B cell (primary cell): ENCODE data around the gene IGF2BP1. TPM values are rescaled to one million over a fixed set of nuclear protein-coding genes. Genes with fewer than 3 reads are reported as not detected.

Source experiments
- ATAC-seq: fragments of 200-7000 bp; cut with Tn5 transposase; one replicate; pipeline ENCODE4 v1.10.0; 2021; ENCODE audit warnings: low read depth, mild to moderate bottlenecking, moderate number of reproducible peaks, moderate library complexity
- CTCF ChIA-PET: fragments of 350-600 bp; sonication (Branson Sonifier 250); formaldehyde crosslinking; loops from one replicate; lab custom pipeline; 2021; ENCODE audit warnings: antibody characterized with exemption, inconsistent platforms; lab: Charles Lee
- POLR2A ChIA-PET: fragments of 350-600 bp; sonication (Branson Sonifier 250); formaldehyde crosslinking; loops from one replicate; lab custom pipeline; 2021; ENCODE audit warnings: antibody characterized with exemption; lab: Charles Lee
- DNase-seq: peaks from one replicate; pipeline ENCODE4 v3.0.0; 2013
- H2AFZ ChIP-seq: 2 replicates; pipeline ENCODE4 v1.6.1; 2012; ENCODE audit warnings: mild to moderate bottlenecking, low read depth, low read length; ENCODE audit not compliant: insufficient read depth, poor library complexity, severe bottlenecking
- H3K27ac ChIP-seq, 2 donors: 1 replicate in 1 of 2; 2 replicates in 1 of 2; pipeline ENCODE4 v1.5.1; 2012 to 2013; ENCODE audit warnings: low read length in 2 of 2, mild to moderate bottlenecking in 2 of 2, moderate library complexity in 1 of 2
- H3K27me3 ChIP-seq, 4 experiments: fragments of 200-600 bp in 1 of 4; sonication (generic) in 1 of 4; replicated peaks in 1 of 4; 1 replicate in 2 of 4; 2 replicates in 2 of 4; pipeline versions ENCODE4 v1.6.1 to v1.7.0; 2013 to 2016; ENCODE audit warnings: low read length in 3 of 4, mild to moderate bottlenecking in 2 of 4, mixed read lengths in 1 of 4, moderate library complexity in 1 of 4; ENCODE audit not compliant: insufficient read depth in 4 of 4, control insufficient read depth in 3 of 4; ENCODE audit errors: control extremely low read depth in 1 of 4
- H3K36me3 ChIP-seq, 2 experiments: replicated peaks in 1 of 2; 1 replicate in 1 of 2; 2 replicates in 1 of 2; pipeline versions ENCODE4 v1.6.1 to v1.7.1; 2013; ENCODE audit warnings: low read length in 1 of 2; ENCODE audit not compliant: insufficient read depth in 2 of 2, control insufficient read depth in 1 of 2; ENCODE audit errors: control extremely low read depth in 1 of 2, extremely low read depth in 1 of 2
- H3K4me1 ChIP-seq, 2 donors: fragments of 200-600 bp in 1 of 2; sonication (generic) in 1 of 2; 1 replicate in 1 of 2; 2 replicates in 1 of 2; pipeline versions ENCODE4 v1.5.1 to v1.6.1; 2013 to 2017; ENCODE audit warnings: low read length in 2 of 2; ENCODE audit not compliant: control insufficient read depth in 2 of 2, insufficient read depth in 2 of 2
- H3K4me2 ChIP-seq: replicated peaks from 2 replicates; pipeline ENCODE3; 2012; ENCODE audit warnings: mild to moderate bottlenecking, low read depth, low read length; ENCODE audit not compliant: poor library complexity, severe bottlenecking
- H3K4me3 ChIP-seq, 5 experiments: fragments of 200-600 bp in 1 of 5; sonication (generic) in 1 of 5; 1 replicate in 3 of 5; 2 replicates in 2 of 5; pipeline versions ENCODE4 v1.5.1 to v1.7.0; 2011 to 2016; ENCODE audit warnings: low read length in 4 of 5, mild to moderate bottlenecking in 4 of 5, low read depth in 2 of 5, control low read depth in 1 of 5, moderate library complexity in 1 of 5; ENCODE audit not compliant: insufficient read depth in 1 of 5; ENCODE audit errors: control extremely low read depth in 1 of 5, extremely low read depth in 1 of 5
- H3K79me2 ChIP-seq: fragments of 200-600 bp; sonication (generic); one replicate; pipeline ENCODE4 v1.6.0; 2016; ENCODE audit warnings: low read length; ENCODE audit not compliant: control insufficient read depth, insufficient read depth
- H3K9ac ChIP-seq: fragments of 200-600 bp; sonication (generic); 2 replicates; pipeline ENCODE4 v1.6.1; 2017; ENCODE audit warnings: mild to moderate bottlenecking, low read length, moderate library complexity
- H3K9me3 ChIP-seq, 3 donors: one replicate each; pipeline versions ENCODE4 v1.6.1 to v1.7.1; 2013; ENCODE audit warnings: low read length in 2 of 3; ENCODE audit not compliant: control insufficient read depth in 2 of 3, insufficient read depth in 1 of 3; ENCODE audit errors: control extremely low read depth in 1 of 3
- H4K20me1 ChIP-seq: 2 replicates; pipeline ENCODE4 v1.6.0; 2012; ENCODE audit warnings: mild to moderate bottlenecking, low read length; ENCODE audit not compliant: insufficient read depth, control insufficient read depth, poor library complexity, severe bottlenecking
- H3K27ac Mint-ChIP-seq: one replicate; pipeline ENCODE4 v1.8.0; 2021; ENCODE audit warnings: mixed read lengths
- H3K27me3 Mint-ChIP-seq: one replicate; pipeline ENCODE4 v1.8.0; 2021; ENCODE audit warnings: mixed read lengths
- H3K4me1 Mint-ChIP-seq: one replicate; pipeline ENCODE4 v1.8.0; 2021; ENCODE audit warnings: mixed read lengths
- H3K4me3 Mint-ChIP-seq: one replicate; pipeline ENCODE4 v1.8.0; 2021; ENCODE audit warnings: mixed read lengths
- H3K9me3 Mint-ChIP-seq: one replicate; pipeline ENCODE4 v1.8.0; 2022; ENCODE audit warnings: mixed read lengths; ENCODE audit not compliant: insufficient read depth
- CTCF ChIP-seq: fragments of 200-600 bp; IDR thresholded peaks from one replicate; pipeline ENCODE4 v1.8.0; 2022; ENCODE audit warnings: antibody characterized with exemption, mild to moderate bottlenecking
- EZH2 ChIP-seq: IDR thresholded peaks from 2 replicates; pipeline ENCODE4 v1.6.1; 2012; ENCODE audit warnings: borderline replicate concordance, low read depth, mild to moderate bottlenecking, moderate library complexity, low read length; ENCODE audit not compliant: insufficient read depth, poor library complexity, severe bottlenecking
- WGBS: methylation state at CpG from one replicate; pipeline ENCODE4 v1.1.5; 2013; ENCODE audit warnings: missing lambda C conversion rate; ENCODE audit not compliant: insufficient coverage; 5-methylcytosine and 5-hydroxymethylcytosine counted together
- intact Hi-C: fragments of 100-400 bp; cut with micrococcal nuclease; formaldehyde crosslinking; loops from one replicate; pipeline ENCODE4 v1.10.0; 2022
- polyA plus RNA-seq: library from polyadenylated mRNA; depleted of rRNA; stranded (reverse); fragments of >200 nt; gene quantifications from 2 replicates; pipeline ENCODE4 v1.2.3, GENCODE V29; 2012
- total RNA-seq, 2 donors: library from RNA; stranded (reverse); fragments of 120-200 nt in 1 of 2; gene quantifications; 1 replicate in 1 of 2; 2 replicates in 1 of 2; pipeline versions ENCODE4 v1.2.3 to v1.2.4, GENCODE V29; 2013 to 2022

IGF2BP1 gene
- total and polyA plus RNA-seq, 2 donors (not counting 1 experiment from before 2014, with no cell fraction given), result not detected

- no peak overlapping the region for H3K4me3 Mint-ChIP-seq
- H3K27ac ChIP-seq, result no peak overlapping the region
- no peaks in the 10 kb centered on the region for H3K9me3 Mint-ChIP-seq
- no peak overlapping the region for H3K9ac ChIP-seq
- ChIA-PET CTCF (no interaction called here), POLR2A (no interaction called here)
- no peak overlapping the region for H3K4me3 ChIP-seq
- H3K27me3 Mint-ChIP-seq, result peaks cover 46% of the 10 kb centered on the region
- H2AFZ ChIP-seq, result no peak overlapping the region
- intact Hi-C loops, result no loop called here
- H3K9me3 ChIP-seq, result no peaks in the 10 kb centered on the region
- H4K20me1 ChIP-seq, result no peaks in the 10 kb centered on the region
- no peaks in the 10 kb centered on the region for H3K79me2 ChIP-seq
- ATAC-seq, result no peak
- H3K27ac Mint-ChIP-seq, result no peak overlapping the region
- no peaks in the 10 kb centered on the region for H3K4me1 ChIP-seq
- DNase-seq, result no peak
- TF ChIP-seq CTCF (no peak), EZH2 (no peak)
- no peaks in the 10 kb centered on the region for H3K4me1 Mint-ChIP-seq
- H3K36me3 ChIP-seq, result no peaks in the 10 kb centered on the region
- peaks cover 0 to 14% (median 0%) of the 10 kb centered on the region in 4 experiments for H3K27me3 ChIP-seq
- H3K4me2 ChIP-seq, result no peak overlapping the region
Measured at GRCh38 chr17:49086649-49087048, 89.5 kb downstream of the IGF2BP1 start.

- Histone ChIP-seq H4K20me1 (no peaks in the 10 kb centered on the region), H2AFZ (no peak overlapping the region), H3K4me1 (no peaks in the 10 kb centered on the region), H3K27ac (no peak overlapping the region), H3K79me2 (no peaks in the 10 kb centered on the region), H3K9ac (no peak overlapping the region), H3K4me3 (no peak overlapping the region), H3K36me3 (no peaks in the 10 kb centered on the region), H3K4me2 (no peak overlapping the region), H3K9me3 (no peaks in the 10 kb centered on the region), H3K27me3 (peaks cover 0 to 11% (median 0%) of the 10 kb centered on the region in 4 experiments)
- no peak for TF ChIP-seq CTCF
- no peak for ATAC-seq
- WGBS, result 96% methylated on average over 4 of the region's 7 CpGs
- no peak for DNase-seq
- ChIA-PET POLR2A (no interaction called here), CTCF (no interaction called here)
- intact Hi-C loops, result no loop called here
- Mint-ChIP-seq H3K4me3 (no peak overlapping the region), H3K4me1 (no peaks in the 10 kb centered on the region), H3K27me3 (peaks cover 39% of the 10 kb centered on the region), H3K9me3 (no peaks in the 10 kb centered on the region), H3K27ac (no peak overlapping the region)
Measured at GRCh38 chr17:49089094-49089493, 91.9 kb downstream of the IGF2BP1 start.
